MM.1S (cell line): ENCODE measurements around the gene ZBTB7A.

Experiments used
- DNase-seq: peaks from one replicate; pipeline ENCODE4 v3.0.0-alpha.2; 2015
- H2AFZ ChIP-seq: fragments of 300-600 bp; sonication (generic); 2 replicates; pipeline ENCODE4 v1.6.0; 2016; ENCODE audit warnings: antibody characterized with exemption, low read length
- H3F3A ChIP-seq: fragments of 300-600 bp; sonication (generic); 2 replicates; pipeline ENCODE4 v1.6.1; 2016; ENCODE audit warnings: mild to moderate bottlenecking, antibody characterized with exemption, low read length, moderate library complexity, mixed read lengths; ENCODE audit not compliant: insufficient read depth
- H3K27ac ChIP-seq: fragments of 300-600 bp; sonication (generic); 2 replicates; pipeline ENCODE4 v1.5.1; 2016; ENCODE audit warnings: mild to moderate bottlenecking, low read length
- H3K27me3 ChIP-seq: fragments of 300-600 bp; sonication (generic); replicated peaks from 2 replicates; pipeline ENCODE4 v1.6.0; 2016; ENCODE audit warnings: low read length; ENCODE audit not compliant: insufficient read depth
- H3K36me3 ChIP-seq: fragments of 300-600 bp; sonication (generic); replicated peaks from 2 replicates; pipeline ENCODE4 v1.6.1; 2016; ENCODE audit warnings: mild to moderate bottlenecking, low read length, mixed read lengths; ENCODE audit not compliant: insufficient read depth
- H3K4me1 ChIP-seq: fragments of 300-600 bp; sonication (generic); 2 replicates; pipeline ENCODE4 v1.6.1; 2016; ENCODE audit warnings: low read length, mixed read lengths
- H3K4me2 ChIP-seq: fragments of 300-600 bp; sonication (generic); 2 replicates; pipeline ENCODE4 v1.6.0; 2016; ENCODE audit warnings: low read depth, low read length
- H3K4me3 ChIP-seq: fragments of 300-600 bp; sonication (generic); 2 replicates; pipeline ENCODE4 v1.5.1; 2016; ENCODE audit warnings: low read length, mixed read lengths
- H3K79me2 ChIP-seq: fragments of 300-600 bp; sonication (generic); 2 replicates; pipeline ENCODE4 v1.6.1; 2016; ENCODE audit warnings: mixed run types, low read length, mixed read lengths
- H3K9ac ChIP-seq: fragments of 300-600 bp; sonication (generic); 2 replicates; pipeline ENCODE4 v1.6.1; 2016; ENCODE audit warnings: low read length, mixed read lengths
- H3K9me2 ChIP-seq: fragments of 300-600 bp; sonication (generic); replicated peaks from 2 replicates; pipeline ENCODE4 v1.6.1; 2016; ENCODE audit warnings: mild to moderate bottlenecking, low read length, mixed read lengths; ENCODE audit not compliant: insufficient read depth
- H3K9me3 ChIP-seq: fragments of 300-600 bp; sonication (generic); replicated peaks from 2 replicates; pipeline ENCODE4 v1.6.1; 2016; ENCODE audit warnings: mild to moderate bottlenecking, low read length, mixed read lengths; ENCODE audit not compliant: insufficient read depth
- H4K20me1 ChIP-seq: fragments of 300-600 bp; sonication (generic); 2 replicates; pipeline ENCODE4 v1.6.1; 2016; ENCODE audit warnings: mild to moderate bottlenecking, low read length, moderate library complexity, mixed read lengths; ENCODE audit not compliant: insufficient read depth
- CTCF ChIP-seq: fragments of 300-600 bp; sonication (generic); IDR thresholded peaks from 2 replicates; pipeline ENCODE4 v1.5.1; 2016; ENCODE audit warnings: antibody characterized with exemption, low read length, mixed read lengths
- EZH2 ChIP-seq: fragments of 300-600 bp; sonication (generic); optimal IDR thresholded peaks from 2 replicates; pipeline ENCODE3; 2017; ENCODE audit warnings: low read depth, mild to moderate bottlenecking, antibody characterized with exemption, low read length, mixed read lengths
- EZH2phosphoT487 ChIP-seq: fragments of 300-600 bp; sonication (generic); IDR thresholded peaks from 2 replicates; pipeline ENCODE4 v1.6.1; 2018; ENCODE audit warnings: antibody characterized with exemption, low read length

ZBTB7A gene

DNA sequence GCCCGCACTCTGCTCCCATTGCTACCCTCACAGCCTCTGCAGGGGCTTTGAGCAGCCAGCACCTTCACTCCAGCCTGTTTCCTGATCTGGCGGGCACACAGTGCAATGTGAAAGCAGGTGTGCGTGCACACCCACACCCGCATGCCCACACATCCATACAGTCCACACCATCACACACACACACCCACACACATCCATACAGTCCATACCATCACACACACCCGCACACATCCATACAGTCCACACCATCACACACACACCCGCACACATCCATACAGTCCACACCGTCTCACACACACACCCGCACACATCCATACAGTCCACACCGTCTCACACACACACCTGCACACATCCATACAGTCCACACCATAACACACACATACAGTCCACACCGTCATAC is 31.1 kb downstream of the ZBTB7A start:
- no peak overlapping the region for H3K4me3 ChIP-seq
- no peak overlapping the region for H2AFZ ChIP-seq
- H3K36me3 ChIP-seq = no peaks in the 10 kb centered on the region
- H3K79me2 ChIP-seq = no peaks in the 10 kb centered on the region
- H3K4me2 ChIP-seq = no peak overlapping the region
- H3K9me2 ChIP-seq = no peaks in the 10 kb centered on the region
- H3K27ac ChIP-seq = no peak overlapping the region
- no peaks in the 10 kb centered on the region for H3K4me1 ChIP-seq
- no peak for TF ChIP-seq CTCF
- no peak for TF ChIP-seq EZH2
- no peak for TF ChIP-seq EZH2phosphoT487
- no peaks in the 10 kb centered on the region; the same call in 1 of the 2 replicates for H3F3A ChIP-seq
- H3K9ac ChIP-seq = no peak overlapping the region
- no peak for DNase-seq
- H3K27me3 ChIP-seq = no peaks in the 10 kb centered on the region
- no peaks in the 10 kb centered on the region for H4K20me1 ChIP-seq
- H3K9me3 ChIP-seq = no peaks in the 10 kb centered on the region

- no peak for DNase-seq
- no peak for TF ChIP-seq EZH2phosphoT487
- no peak for TF ChIP-seq CTCF
- TF ChIP-seq EZH2 = no peak
- H3K4me1 ChIP-seq = no peaks in the 10 kb centered on the region
- H3F3A ChIP-seq = no peaks in the 10 kb centered on the region; the same call in 1 of the 2 replicates
- H3K27me3 ChIP-seq = no peaks in the 10 kb centered on the region
- H3K4me2 ChIP-seq = no peak overlapping the region
- no peak overlapping the region for H3K27ac ChIP-seq
- no peaks in the 10 kb centered on the region for H3K9me3 ChIP-seq
- no peak overlapping the region for H2AFZ ChIP-seq
- no peaks in the 10 kb centered on the region for H3K36me3 ChIP-seq
- H4K20me1 ChIP-seq = no peaks in the 10 kb centered on the region
- no peaks in the 10 kb centered on the region for H3K9me2 ChIP-seq
- no peaks in the 10 kb centered on the region for H3K79me2 ChIP-seq
- no peak overlapping the region for H3K9ac ChIP-seq
- no peak overlapping the region for H3K4me3 ChIP-seq
Observed at GRCh38 chr19:4035018-4035566, 31.6 kb downstream of the ZBTB7A start.

DNA sequence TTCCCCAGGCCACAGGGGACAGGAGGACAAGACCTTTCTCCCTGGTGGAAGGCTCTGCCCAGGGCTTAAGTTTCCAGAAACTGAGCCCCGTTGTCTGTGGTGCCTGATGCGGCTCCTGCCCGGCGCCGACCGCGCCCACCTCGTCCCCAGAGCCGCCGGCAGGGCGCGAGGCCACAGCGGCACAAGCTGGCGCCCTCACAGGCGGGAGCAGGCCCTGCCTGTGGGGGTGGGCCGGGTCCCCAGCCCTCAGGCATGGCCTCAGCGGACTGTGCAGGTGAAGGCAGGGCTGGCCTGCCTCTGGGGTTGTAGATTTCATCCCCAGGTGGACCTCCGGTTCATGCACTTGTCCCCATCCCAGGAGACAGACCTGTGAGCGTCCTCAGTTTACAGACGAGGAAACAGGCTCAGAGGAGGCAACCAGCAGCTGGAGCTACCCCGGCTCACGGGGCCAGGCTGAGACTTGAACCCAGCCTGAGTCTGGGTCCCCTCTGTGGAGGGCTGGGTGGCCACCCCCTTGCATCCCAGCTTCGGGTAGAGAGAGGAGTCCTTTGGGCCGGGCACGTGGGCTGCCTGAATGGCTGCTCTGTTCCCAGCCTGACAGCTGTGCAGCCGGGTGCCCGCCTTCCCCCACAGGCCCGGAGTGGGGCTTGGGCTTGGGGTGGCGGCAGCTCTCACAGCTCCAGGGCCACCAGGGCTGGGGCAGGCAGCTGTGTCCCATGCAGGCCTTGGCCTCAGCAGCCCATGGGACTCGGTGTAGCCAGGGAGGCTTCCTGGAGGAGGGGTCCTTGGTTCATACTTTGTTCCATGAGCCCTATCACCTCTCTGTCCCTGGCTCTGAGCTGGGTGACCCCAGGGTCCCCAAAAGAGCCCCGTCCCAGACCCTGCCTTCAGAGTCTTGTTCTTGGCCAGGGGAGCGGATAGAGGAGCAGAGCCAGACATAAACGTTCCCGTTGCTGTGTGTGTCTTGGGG is 32.4 kb downstream of the ZBTB7A start:
- H3K9ac ChIP-seq = no peak overlapping the region
- no peaks in the 10 kb centered on the region for H4K20me1 ChIP-seq
- TF ChIP-seq EZH2 = no peak
- no peak for TF ChIP-seq CTCF
- TF ChIP-seq EZH2phosphoT487 = no peak
- H3K79me2 ChIP-seq = no peaks in the 10 kb centered on the region
- H3K4me3 ChIP-seq = no peak overlapping the region
- no peak overlapping the region for H3K4me2 ChIP-seq
- no peaks in the 10 kb centered on the region; the same call in 1 of the 2 replicates for H3F3A ChIP-seq
- H3K4me1 ChIP-seq = no peaks in the 10 kb centered on the region
- no peaks in the 10 kb centered on the region for H3K27me3 ChIP-seq
- no peaks in the 10 kb centered on the region for H3K9me2 ChIP-seq
- no peak overlapping the region for H3K27ac ChIP-seq
- no peaks in the 10 kb centered on the region for H3K36me3 ChIP-seq
- DNase-seq = no peak
- H2AFZ ChIP-seq = no peak overlapping the region
- no peaks in the 10 kb centered on the region for H3K9me3 ChIP-seq
